H1 (cell line): ENCODE data around the gene ME3.

Source experiments
- BRCA1 ChIP-seq: IDR thresholded peaks from 2 replicates; pipeline ENCODE4 v1.6.1; 2012; ENCODE audit warnings: low read depth, low read length, improper control_type of control experiment
- EZH2 ChIP-seq: fragments of 200-600 bp; sonication (generic); IDR thresholded peaks from 2 replicates; pipeline ENCODE4 v1.7.1; 2012; ENCODE audit warnings: low read depth, mild to moderate bottlenecking, moderate library complexity, low read length, inconsistent platforms; ENCODE audit not compliant: severe bottlenecking
- FOSL1 ChIP-seq: IDR thresholded peaks from 2 replicates; pipeline ENCODE4 v1.6.1; 2011; ENCODE audit warnings: mild to moderate bottlenecking, low read depth, low read length, moderate library complexity; ENCODE audit not compliant: insufficient read depth
- HDAC6 ChIP-seq: IDR thresholded peaks from one replicate; pipeline ENCODE4 v1.7.1; 2012; ENCODE audit warnings: low read depth, mild to moderate bottlenecking, inconsistent platforms, low read length, moderate library complexity
- JUND ChIP-seq: IDR thresholded peaks from 2 replicates; pipeline ENCODE4 v1.6.1; 2011; ENCODE audit warnings: mild to moderate bottlenecking, improper control_type of control experiment, low read length
- POLR2A ChIP-seq, 2 experiments: IDR thresholded peaks; 1 replicate in 1 of 2; 2 replicates in 1 of 2; pipeline ENCODE4 v1.6.1; 2011; ENCODE audit warnings: low read depth in 2 of 2, low read length in 2 of 2, mild to moderate bottlenecking in 2 of 2; ENCODE audit errors: control extremely low read depth in 1 of 2
- POLR2AphosphoS5 ChIP-seq: IDR thresholded peaks from 2 replicates; pipeline ENCODE4 v1.6.1; 2011; ENCODE audit warnings: low read depth, low read length
- RAD21 ChIP-seq, 2 experiments: IDR thresholded peaks in 1 of 2; conservative IDR thresholded peaks in 1 of 2; 2 replicates each; pipeline ENCODE4 v1.6.1; 2011; ENCODE audit warnings: low read depth in 2 of 2, low read length in 2 of 2, improper control_type of control experiment in 1 of 2, inconsistent platforms in 1 of 2, mild to moderate bottlenecking in 1 of 2, moderate library complexity in 1 of 2
- RNF2 ChIP-seq: fragments of 200-900, 300-1000 bp; sonication (generic); IDR thresholded peaks from 2 replicates; pipeline ENCODE4 v1.7.1; 2016; ENCODE audit warnings: borderline replicate concordance, low read depth, mild to moderate bottlenecking, antibody characterized with exemption, low read length; ENCODE audit not compliant: poor library complexity, severe bottlenecking; ENCODE audit errors: missing control alignments
- SIX5 ChIP-seq: IDR thresholded peaks from 2 replicates; pipeline ENCODE4 v1.6.1; 2011; ENCODE audit warnings: mild to moderate bottlenecking, low read depth, low read length
- YY1 ChIP-seq: IDR thresholded peaks from 2 replicates; pipeline ENCODE4 v1.6.1; 2011; ENCODE audit warnings: low read depth, mild to moderate bottlenecking, low read length
- TF ChIP-seq, protein P1 (sequence below): IDR thresholded peaks from 2 replicates; pipeline ENCODE4 v1.6.1; 2011; ENCODE audit warnings: low read length, improper control_type of control experiment
- TF ChIP-seq, protein P2 (sequence below): IDR thresholded peaks from 2 replicates; pipeline ENCODE4 v1.6.1; 2011; ENCODE audit warnings: low read depth, mild to moderate bottlenecking, low read length; ENCODE audit not compliant: insufficient read depth
- TF ChIP-seq, protein P3 (sequence below), 3 experiments: IDR thresholded peaks; 1 replicate in 2 of 3; 2 replicates in 1 of 3; pipeline versions ENCODE4 v1.5.1 to v1.6.1; 2011; ENCODE audit warnings: low read length in 3 of 3, mild to moderate bottlenecking in 3 of 3, inconsistent platforms in 2 of 3, low read depth in 1 of 3, moderate library complexity in 1 of 3; ENCODE audit not compliant: insufficient read depth in 1 of 3; ENCODE audit errors: control extremely low read depth in 1 of 3

- TF ChIP-seq YY1 (no peak), EZH2 (no peak), BRCA1 (no peak), RNF2 (no peak), POLR2A (IDR thresholded peaks at IDR 0.05; ENCODE audit: control extremely low read depth in 1 of 2, low read depth in 2 of 2, low read length in 2 of 2) (no peak), FOSL1 (no peak), POLR2AphosphoS5 (no peak), JUND (no peak), RAD21 (IDR thresholded peaks at IDR 0.05 in 1 of 2, conservative IDR thresholded peaks at IDR 0.05 in 1 of 2; ENCODE audit: low read depth in 2 of 2, low read length in 2 of 2) (no peak), HDAC6 (no peak), SIX5 (no peak)
- TF ChIP-seq, protein P1, sequence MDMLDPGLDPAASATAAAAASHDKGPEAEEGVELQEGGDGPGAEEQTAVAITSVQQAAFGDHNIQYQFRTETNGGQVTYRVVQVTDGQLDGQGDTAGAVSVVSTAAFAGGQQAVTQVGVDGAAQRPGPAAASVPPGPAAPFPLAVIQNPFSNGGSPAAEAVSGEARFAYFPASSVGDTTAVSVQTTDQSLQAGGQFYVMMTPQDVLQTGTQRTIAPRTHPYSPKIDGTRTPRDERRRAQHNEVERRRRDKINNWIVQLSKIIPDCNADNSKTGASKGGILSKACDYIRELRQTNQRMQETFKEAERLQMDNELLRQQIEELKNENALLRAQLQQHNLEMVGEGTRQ = no peak
- TF ChIP-seq, protein P2, sequence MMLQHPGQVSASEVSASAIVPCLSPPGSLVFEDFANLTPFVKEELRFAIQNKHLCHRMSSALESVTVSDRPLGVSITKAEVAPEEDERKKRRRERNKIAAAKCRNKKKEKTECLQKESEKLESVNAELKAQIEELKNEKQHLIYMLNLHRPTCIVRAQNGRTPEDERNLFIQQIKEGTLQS = no peak
- TF ChIP-seq, protein P3, sequence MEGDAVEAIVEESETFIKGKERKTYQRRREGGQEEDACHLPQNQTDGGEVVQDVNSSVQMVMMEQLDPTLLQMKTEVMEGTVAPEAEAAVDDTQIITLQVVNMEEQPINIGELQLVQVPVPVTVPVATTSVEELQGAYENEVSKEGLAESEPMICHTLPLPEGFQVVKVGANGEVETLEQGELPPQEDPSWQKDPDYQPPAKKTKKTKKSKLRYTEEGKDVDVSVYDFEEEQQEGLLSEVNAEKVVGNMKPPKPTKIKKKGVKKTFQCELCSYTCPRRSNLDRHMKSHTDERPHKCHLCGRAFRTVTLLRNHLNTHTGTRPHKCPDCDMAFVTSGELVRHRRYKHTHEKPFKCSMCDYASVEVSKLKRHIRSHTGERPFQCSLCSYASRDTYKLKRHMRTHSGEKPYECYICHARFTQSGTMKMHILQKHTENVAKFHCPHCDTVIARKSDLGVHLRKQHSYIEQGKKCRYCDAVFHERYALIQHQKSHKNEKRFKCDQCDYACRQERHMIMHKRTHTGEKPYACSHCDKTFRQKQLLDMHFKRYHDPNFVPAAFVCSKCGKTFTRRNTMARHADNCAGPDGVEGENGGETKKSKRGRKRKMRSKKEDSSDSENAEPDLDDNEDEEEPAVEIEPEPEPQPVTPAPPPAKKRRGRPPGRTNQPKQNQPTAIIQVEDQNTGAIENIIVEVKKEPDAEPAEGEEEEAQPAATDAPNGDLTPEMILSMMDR (IDR thresholded peaks at IDR 0.05; ENCODE audit: control extremely low read depth in 1 of 3, insufficient read depth in 1 of 3, low read depth in 1 of 3, low read length in 3 of 3) = no peak
These were observed 269.0 kb downstream of the ME3 start for GRCh38 chr11:86403458-86403857.
